Measurements from ENCODE around the gene GOLIM4.
"Not testable (repeated sequence)": the region's sequence is repeated elsewhere in the genome, so short reads cannot be mapped to it uniquely, and the experiment has no call there.

GOLIM4 gene, protein sequence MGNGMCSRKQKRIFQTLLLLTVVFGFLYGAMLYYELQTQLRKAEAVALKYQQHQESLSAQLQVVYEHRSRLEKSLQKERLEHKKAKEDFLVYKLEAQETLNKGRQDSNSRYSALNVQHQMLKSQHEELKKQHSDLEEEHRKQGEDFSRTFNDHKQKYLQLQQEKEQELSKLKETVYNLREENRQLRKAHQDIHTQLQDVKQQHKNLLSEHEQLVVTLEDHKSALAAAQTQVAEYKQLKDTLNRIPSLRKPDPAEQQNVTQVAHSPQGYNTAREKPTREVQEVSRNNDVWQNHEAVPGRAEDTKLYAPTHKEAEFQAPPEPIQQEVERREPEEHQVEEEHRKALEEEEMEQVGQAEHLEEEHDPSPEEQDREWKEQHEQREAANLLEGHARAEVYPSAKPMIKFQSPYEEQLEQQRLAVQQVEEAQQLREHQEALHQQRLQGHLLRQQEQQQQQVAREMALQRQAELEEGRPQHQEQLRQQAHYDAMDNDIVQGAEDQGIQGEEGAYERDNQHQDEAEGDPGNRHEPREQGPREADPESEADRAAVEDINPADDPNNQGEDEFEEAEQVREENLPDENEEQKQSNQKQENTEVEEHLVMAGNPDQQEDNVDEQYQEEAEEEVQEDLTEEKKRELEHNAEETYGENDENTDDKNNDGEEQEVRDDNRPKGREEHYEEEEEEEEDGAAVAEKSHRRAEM

DNA sequence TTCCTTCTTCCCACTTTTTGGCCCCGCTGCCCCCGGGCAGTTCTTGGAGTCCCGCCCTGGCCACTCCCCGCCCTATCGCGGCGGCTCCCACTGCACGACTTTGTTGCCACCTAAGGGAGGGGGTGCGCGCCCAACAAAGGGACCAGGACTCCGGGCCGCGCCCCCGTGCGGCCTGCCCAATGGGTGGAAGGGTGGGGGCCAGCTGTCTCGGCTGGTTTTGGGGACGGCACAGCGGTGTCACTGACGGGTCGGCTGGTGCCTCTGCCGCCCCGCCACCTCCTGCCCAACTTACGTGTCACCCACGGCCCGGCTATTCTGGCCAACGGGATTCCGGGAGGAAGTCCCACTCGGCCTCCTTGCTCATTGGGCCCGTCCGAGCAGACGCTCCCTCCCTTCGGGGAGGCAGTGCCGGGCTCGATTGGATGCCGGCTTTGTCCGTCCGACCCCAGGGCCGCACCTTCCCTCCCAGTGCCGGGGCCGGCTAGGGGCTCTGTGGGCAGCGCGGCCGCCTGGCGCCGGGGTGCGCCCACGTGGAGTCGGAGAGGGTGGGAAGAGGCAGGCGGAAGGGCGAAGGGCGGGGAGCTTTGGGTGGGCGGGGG lies at the start of gene GOLIM4:
GOLIM4 (minus strand) TSS at position 314 of the 599 bp plus-strand sequence. CDS start 639 bp downstream, outside the sequence.
- peak; percentile 89 for DNase-seq (ENCODE audit: low spot score)

DNA sequence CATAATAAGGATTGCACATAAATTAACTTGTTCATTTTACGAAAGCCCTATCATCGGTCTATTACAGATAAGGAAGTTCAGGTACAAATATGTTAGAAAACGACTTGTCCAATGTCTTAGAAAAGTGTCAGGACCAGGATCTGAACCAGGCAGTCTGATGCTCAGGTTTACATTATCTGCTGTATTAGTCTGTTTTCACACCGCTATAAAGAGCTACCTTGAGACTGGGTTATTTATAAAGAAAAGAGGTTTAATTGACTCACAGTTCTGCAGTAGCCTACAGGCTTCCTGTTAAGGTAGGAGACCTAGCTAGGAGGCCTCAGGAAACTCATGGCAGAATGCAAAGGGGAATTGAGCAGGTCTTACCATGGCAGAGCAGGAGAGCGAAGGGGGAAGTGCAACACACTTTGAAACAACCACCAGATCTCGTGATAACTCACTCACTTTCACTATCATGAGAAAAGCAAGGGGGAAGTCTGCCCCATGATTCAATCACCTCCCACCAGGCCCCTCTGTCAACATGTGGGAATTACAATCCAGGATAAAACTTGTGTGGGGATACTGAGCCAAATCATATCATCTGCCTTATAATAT lies 45.8 kb upstream of the GOLIM4 start:
- DNase-seq (ENCODE audit: low spot score) = no peak

DNA sequence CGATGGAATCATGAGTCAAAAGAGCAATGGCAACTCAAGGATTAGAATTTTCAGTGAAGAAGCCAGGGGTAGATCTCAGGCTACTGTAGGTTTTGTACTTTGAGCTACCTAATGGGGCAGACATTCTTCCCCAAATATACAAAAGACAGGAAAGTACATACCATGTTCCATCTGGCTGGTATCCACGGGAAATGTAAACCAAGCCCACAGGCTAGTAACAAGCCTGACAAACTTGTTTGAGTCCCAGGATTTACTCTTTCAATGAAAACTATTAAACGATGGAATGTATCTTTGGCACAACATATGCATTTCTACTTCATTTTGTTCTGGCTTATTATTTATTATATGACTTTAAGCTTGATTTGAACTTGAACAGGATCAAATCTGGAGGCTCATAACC lies 44.2 kb upstream of the GOLIM4 start:
- no peak for DNase-seq (ENCODE audit: low spot score)

DNA sequence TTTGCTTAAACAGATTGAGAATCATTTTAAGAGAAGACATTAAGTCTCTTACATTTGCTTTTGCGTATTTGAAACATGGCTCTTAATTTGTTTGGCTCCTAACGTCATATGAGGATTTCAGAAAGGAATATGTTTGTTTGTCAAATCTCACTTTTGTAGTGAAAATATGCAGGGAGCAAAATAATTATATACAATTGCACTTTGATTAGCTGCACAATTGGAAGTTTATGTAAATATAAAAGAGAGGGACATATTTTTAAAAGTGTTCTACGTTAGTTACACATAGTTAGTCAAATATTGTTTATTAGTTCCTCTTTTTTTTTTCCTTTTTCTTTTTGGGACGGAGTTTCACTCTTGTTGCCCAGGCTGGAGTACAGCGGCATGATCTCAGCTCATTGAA lies 42.7 kb upstream of the GOLIM4 start:
- no peak for DNase-seq (ENCODE audit: low spot score)

DNA sequence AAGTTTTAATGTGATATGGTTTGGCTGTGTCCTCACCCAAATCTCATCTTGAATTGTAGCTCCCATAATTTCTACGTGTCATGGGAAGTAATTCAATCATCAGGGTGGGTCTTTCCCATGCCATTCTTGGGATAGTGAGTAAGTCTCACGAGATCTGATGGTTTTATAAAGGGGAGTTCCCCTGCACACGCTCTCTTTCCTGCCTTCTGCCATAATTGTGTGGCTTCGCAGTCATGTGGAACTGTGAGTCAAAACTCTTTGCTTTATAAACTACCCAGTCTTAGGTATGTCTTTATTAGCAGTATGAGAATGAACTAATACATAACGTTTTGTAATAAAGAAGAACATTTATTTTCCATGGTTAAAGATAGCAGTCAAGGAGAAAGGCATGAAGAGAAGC lies 39.2 kb upstream of the GOLIM4 start:
- no peak for DNase-seq (ENCODE audit: low spot score)

DNA sequence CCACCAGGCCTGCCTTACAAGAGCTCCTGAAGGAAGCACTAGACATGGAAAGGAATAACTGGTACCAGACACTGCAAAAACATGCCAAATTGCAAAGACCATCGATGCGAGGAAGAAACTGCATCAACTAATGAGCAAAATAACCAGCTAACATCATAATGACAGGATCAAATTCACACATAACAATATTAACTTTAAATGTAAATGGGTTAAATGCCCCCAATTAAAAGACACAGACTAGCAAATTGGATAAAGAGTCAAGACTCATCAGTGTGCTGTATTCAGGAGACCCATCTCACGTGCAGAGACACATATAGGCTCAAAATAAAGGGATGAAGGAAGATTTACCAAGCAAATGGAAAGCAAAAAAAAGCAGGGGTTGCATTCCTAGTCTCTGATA lies 34.5 kb upstream of the GOLIM4 start:
- not testable (repeated sequence) for DNase-seq (ENCODE audit: low spot score)

DNA sequence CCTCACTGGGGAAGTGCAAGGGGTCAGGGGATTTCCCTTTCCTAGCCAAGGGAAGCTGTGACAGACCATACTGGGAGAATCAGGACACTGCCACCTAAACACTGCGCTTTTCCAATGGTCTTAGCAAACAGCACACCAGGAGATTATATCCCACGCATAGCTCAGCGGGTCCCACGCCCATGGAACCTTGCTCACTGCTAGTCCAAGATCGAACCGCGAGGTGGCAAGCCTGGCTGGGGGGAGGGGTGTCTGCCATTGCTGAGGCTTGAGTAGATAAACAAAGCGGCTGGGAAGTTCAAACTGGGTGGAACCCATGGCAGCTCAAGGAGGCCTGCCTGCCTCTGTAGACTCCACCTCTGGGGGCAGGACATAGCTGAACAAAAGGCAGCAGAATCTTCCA lies 32.7 kb upstream of the GOLIM4 start:
- DNase-seq (ENCODE audit: low spot score) = not testable (repeated sequence)

DNA sequence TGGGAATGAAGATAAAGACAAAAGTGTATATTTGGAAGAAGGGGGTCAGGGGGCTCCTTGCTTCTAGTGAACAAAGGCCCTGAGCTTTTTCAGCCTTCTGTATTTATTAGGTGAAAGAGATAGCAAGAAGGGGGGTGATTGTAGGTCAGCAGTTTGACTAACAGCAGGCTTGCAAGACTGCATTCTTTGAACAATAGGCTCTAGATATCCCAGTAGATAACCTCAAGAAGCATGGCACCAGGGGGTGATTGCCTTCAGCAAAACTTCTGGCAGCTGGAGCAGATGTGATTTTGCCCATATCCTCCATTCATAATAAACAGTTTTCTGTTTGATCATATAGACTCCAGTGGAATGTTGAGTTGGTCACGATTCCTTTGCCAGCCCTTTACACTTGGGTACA lies 31.7 kb upstream of the GOLIM4 start:
- DNase-seq (ENCODE audit: low spot score) = no peak

DNA sequence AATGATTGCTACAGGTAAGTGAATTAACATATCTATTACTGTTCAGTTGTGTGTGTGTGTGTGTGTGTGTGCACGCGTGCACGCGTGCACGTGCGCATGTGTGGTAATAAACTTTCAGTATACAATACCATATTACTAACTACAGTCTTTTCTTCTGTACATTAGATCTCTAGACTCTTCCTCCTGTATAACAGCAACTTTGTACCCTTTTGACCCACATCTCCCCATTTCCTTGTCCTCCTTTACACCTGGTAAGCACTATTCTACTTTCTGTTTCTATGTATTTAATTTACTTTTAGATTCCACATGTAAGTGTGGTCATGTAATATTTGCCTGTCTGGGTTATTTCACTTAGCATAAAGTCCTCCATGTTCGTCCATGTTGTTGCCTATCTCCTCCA lies 29.1 kb upstream of the GOLIM4 start:
- no peak for DNase-seq (ENCODE audit: low spot score)

DNA sequence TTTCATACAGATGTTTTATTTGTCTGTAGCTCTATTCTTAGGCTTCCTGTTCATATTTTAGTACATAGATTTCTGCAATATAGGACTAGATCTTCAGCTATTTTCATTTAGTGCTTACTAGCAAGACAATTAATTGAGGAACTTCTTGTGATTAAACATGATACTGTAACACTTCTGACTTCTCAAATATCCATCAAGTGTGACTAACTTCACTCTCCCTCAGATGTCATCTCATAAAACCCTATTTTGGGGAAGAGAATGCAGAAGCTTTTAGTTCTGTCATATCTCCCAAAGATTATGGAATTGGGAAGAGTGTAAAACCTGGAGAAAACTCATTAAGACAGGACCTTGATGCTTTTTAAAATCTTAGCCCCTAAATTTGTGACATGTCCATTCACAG lies 28.6 kb upstream of the GOLIM4 start:
- DNase-seq (ENCODE audit: low spot score) = no peak

DNA sequence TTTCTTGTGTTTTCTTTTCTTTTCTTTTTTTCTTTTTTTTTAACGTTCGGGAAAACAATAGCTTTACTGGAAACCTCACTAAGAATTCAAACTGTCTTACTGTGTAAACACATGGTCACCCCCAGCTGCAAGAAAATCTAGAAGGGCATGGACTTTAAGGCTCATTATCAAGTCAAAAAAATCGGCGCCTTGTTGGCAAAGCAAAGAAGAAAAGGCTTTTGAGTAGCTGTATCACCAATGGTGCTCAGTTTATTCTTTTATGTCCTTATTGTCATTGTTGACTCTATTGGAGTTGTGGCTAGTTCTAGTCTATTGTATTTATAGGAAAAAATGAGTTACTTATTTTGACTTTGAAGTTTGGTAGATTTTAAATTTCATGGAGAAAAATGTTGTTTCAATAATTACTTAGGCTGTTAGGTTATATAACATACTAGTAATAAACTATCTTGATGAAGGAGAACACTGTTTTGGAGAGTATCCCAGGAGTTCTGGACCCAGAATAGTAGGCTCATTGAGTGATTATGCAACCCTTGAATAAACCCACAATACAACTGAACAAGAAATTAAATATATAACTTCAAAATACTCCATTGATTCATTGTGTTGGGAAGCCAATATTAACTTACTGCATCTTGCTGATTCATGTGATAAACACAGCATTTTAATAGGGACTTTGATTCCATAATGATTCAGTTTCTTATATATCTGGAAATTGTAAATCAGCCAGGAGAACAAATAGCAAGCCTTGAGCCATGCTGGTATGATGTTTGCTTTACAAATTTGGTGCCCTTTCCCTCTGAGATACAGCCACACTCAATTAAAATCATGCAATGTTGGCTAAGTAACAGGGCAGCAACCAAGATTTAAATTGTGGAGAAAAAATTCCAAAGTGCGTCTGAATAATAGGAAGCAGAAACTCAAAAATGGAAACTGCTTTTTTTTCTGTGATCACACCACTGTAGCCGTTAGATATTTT lies 27.8 kb upstream of the GOLIM4 start:
- DNase-seq (ENCODE audit: low spot score) = peak; percentile 13

DNA sequence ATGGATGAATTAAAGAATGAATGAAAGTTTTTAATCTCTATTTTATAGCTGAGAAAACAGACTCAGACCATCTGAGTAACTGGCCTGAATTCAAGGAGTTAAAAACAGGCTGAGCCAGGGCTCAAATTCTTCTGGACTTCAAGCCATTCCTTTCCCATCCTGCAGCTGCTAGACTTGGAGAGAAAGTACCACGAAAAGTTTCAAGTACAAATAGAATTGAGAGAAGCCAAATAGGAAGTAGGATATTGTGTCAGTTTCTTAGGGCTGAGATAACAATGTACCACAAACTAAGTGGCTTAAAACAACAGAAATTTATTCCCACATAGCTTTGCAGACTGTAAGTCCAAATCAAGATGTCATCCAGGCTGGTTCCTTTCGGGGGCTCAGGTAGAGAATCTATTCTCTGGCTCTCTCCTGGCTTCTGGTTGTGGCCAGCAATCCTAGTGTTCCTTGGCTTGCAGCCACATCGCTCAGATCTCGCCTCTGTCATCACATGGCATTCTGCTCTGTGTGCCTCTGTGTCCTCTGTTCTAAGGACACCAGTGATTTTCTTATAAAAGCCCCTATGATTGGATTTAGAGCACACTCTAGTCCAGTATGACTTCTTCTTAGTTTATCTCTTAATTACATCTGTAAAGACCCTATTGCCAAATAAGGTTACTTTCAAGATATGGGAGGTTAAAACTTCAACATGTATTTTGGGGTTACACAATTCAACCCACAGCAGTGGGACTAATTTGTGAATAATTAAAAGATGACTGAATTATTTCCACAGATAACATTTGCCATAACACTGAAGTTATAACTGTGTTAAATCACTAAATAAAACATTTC lies 25.7 kb upstream of the GOLIM4 start:
- no peak for DNase-seq (ENCODE audit: low spot score)

DNA sequence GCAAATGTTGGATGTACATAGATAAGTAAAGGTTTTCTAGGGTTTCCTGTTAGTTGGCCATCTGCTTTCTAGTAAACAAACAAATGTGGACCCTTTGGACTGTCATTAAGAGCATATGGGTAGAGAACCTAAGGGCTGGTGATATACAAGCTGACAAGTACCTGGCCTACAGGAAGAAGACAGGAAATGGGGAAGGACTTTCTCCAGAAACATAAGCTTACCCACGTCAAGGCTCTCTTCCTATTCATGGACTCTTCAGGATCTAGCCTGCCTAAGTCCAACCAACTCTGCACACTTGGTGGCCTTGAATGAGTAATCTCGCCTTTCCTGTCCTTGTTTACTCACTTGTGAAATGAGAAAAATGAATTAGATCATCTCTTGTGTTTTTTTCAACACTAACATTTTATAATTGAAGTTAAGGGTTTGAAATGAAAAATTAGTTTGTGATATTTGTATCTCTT lies 22.2 kb upstream of the GOLIM4 start:
- no peak for DNase-seq (ENCODE audit: low spot score)

DNA sequence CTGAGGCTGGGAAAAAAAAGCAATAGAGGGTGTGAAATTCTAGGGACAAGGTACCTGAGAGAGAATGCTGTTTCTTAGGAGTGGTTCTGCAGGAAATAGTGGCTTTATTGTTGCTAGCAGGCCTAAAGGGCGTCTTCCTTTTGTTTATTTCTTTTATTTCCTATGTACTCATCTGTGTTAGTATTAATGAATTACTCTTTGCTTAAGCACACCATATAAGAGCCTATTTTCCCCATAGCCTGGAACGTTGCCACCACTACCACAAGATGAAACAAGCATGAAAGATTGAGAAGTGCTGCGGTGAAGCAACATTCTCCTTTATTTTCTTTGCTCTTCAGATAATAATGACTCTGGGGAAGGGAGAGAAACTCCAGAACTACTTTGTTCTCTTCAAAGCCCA lies 21.3 kb upstream of the GOLIM4 start:
- no peak for DNase-seq (ENCODE audit: low spot score)

DNA sequence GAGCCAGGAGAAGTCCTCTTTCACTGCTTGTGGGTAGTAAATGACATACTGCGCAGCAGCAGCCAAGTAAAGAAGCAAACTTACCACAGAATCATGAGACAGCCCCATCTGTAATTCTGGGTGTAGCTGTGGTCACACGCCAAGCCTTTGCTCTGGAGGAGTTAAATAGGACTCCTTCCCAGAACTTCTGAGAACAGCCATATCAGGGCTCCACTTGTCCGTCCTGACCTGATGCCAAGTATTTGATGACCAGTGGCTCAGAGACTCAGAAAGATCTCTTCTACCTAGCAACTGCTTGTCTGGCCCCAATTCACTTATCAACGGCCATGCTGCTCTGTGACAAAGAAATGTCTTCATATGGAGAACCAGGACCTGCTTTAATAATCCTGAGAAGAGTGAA lies 20.6 kb upstream of the GOLIM4 start:
- no peak for DNase-seq (ENCODE audit: low spot score)

DNA sequence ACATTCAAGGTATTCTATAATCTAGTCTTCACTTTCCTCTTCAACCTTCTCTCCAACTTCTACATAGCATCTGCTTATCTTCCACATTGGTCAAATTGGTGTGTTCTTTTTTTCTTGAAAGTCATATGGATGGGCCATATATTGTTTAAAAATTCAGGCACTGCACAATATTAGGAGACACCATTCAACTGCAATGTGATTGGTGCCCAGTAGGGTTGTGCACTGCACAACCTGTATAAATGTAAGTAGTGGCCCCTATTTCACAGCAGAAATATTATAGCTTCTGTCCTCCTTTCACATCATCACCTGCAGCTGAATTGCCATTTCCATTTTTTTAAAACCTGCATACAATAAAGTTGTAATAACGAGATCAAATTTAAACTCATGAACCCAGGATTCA lies 18.1 kb upstream of the GOLIM4 start:
- DNase-seq (ENCODE audit: low spot score) = no peak

DNA sequence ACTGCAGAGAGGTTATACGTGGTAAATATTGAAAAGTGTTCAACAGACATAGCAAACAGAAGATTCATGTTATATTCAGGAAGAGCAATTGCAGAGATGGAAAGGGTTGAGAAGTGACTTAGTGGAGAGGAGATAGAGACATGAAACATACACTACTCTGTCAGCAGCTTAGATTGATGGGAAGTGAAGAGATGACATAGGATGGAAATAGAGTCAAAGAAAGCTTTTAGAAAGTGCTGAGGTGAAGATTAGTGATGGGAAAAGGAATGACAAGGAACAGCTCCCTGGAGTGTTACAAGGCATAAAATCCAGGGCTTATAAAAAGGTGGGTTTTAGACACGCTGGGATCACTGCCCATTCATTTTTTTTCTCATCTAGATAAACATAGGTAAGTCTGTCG lies 17.2 kb upstream of the GOLIM4 start:
- DNase-seq (ENCODE audit: low spot score) = no peak

DNA sequence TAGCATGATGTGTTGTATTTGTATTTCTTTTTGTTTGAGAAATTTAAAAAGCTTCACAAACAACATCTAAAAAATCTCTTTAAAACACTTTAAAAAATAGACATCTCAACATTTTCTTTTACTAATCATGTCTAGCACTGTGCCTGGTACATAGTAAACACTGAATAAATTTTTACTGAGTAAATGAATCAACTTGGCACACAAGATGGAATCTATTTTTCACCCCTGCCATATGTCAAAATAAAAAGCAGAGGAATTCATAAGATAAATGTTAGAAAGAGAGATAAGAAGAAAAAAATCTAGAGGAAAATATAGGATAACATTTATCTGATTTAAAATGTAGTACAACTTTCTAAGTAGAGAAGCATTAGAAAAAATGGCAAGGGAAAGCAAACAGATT lies 8.6 kb upstream of the GOLIM4 start:
- no peak for DNase-seq (ENCODE audit: low spot score)

DNA sequence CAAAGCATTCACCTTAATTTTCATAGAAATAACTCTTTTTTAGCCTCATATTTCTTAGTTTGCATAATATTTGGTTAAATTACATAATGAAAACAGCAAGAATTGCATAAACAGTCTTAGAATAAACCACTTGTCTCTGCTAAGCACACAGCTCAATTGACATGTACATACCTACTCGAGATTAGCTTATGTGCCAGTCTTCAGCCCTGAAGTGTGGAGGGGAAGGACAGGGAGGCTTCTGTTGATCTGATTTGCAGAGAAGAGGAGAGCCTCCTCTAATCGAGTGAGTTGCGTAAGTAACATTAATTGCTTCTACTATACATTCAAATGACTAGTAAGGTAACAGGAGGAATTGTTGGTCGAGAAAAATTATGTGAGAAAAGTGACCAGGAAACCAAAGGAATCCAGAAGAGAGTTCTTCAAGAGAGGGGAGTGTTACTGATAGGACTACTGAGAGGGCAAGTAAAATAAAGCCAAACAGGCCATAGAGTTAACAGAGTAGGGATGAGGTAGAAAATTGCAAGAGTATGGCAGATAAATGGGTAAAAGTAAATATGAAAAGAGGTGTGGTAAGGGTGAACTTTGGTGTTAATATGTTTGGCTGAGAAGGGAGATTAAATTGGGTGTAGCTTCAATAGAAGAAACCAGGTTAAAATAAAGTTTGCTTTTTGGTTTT lies 7.1 kb upstream of the GOLIM4 start:
- no peak for DNase-seq (ENCODE audit: low spot score)
